K562 (cell line): ENCODE measurements around the gene PIGC. TPM values are rescaled to one million over a fixed set of nuclear protein-coding genes. Genes with fewer than 3 reads are reported as not detected.
A peak's percentile ranks its signal among the peaks of the same experiment; 100 is the strongest.

Source experiments
- AFF4 ChIP-seq: sonication (generic); formaldehyde crosslinking; IDR thresholded peaks from 2 replicates; pipeline ENCODE4 v1.8.0; 2023; ENCODE audit warnings: mild to moderate bottlenecking, missing genetic modification reagents
- CBFA2T2 ChIP-seq: fragments of 450-650 bp; conservative IDR thresholded peaks from 2 replicates; pipeline ENCODE4 v1.6.1; 2017; ENCODE audit warnings: mild to moderate bottlenecking
- CREB1 ChIP-seq, 2 experiments: sonication (generic) in 1 of 2; formaldehyde crosslinking in 1 of 2; IDR thresholded peaks; 2 replicates each; pipeline versions ENCODE4 v1.6.1 to v1.8.0; 2012 to 2022; ENCODE audit warnings: inconsistent platforms in 1 of 2, mild to moderate bottlenecking in 1 of 2, missing genetic modification reagents in 1 of 2, moderate library complexity in 1 of 2
- ILF3 ChIP-seq: fragments of 450-650 bp; IDR thresholded peaks from 2 replicates; pipeline ENCODE4 v1.6.1; 2018; ENCODE audit warnings: antibody characterized with exemption, mild to moderate bottlenecking, moderate library complexity, borderline replicate concordance
- KDM5B ChIP-seq: fragments of 200-600 bp; sonication (generic); IDR thresholded peaks from 2 replicates; pipeline ENCODE4 v1.6.1; 2012; ENCODE audit warnings: low read depth, mild to moderate bottlenecking, moderate library complexity, low read length, control low read depth, inconsistent platforms; ENCODE audit not compliant: insufficient replicate concordance
- MED1 ChIP-seq: sonication (generic); formaldehyde crosslinking; IDR thresholded peaks from 2 replicates; pipeline ENCODE4 v1.8.1; 2023; ENCODE audit warnings: missing genetic modification reagents, borderline replicate concordance
- RBM14 ChIP-seq: fragments of 200-400 bp; formaldehyde crosslinking; IDR thresholded peaks from 2 replicates; pipeline ENCODE4 v1.6.1; 2018; ENCODE audit warnings: low read depth, mild to moderate bottlenecking, low read length, moderate library complexity, borderline replicate concordance; ENCODE audit not compliant: insufficient read depth
- SETDB1 ChIP-seq: IDR thresholded peaks from one replicate; pipeline ENCODE4 v1.6.1; 2012; ENCODE audit warnings: low read length, control low read depth, inconsistent platforms
- STAT5B ChIP-seq: fragments of 250-450 bp; sonication (Bioruptor Pico); IDR thresholded peaks from 2 replicates; pipeline ENCODE4 v1.8.0; 2021; ENCODE audit warnings: mild to moderate bottlenecking, inconsistent platforms
- TGIF2 ChIP-seq: sonication (generic); formaldehyde crosslinking; IDR thresholded peaks from 2 replicates; pipeline ENCODE4 v1.8.1; 2022; ENCODE audit warnings: mild to moderate bottlenecking, missing genetic modification reagents, moderate library complexity
- THRAP3 ChIP-seq: fragments of 450-650 bp; IDR thresholded peaks from 2 replicates; pipeline ENCODE4 v1.6.1; 2016; ENCODE audit warnings: mild to moderate bottlenecking, inconsistent platforms, borderline replicate concordance
- ZBTB33 ChIP-seq: sonication (generic); formaldehyde crosslinking; IDR thresholded peaks from 2 replicates; pipeline ENCODE4 v1.8.1; 2023; ENCODE audit warnings: mild to moderate bottlenecking, missing genetic modification reagents
- ZNF134 ChIP-seq: fragments of 250-450 bp; sonication (Bioruptor Pico); conservative IDR thresholded peaks from 2 replicates; pipeline ENCODE4 v1.4.0; 2020
- ZNF518B ChIP-seq: fragments of 250-450 bp; sonication (Bioruptor Pico); IDR thresholded peaks from 2 replicates; pipeline ENCODE4 v1.5.0; 2021; ENCODE audit warnings: mild to moderate bottlenecking, moderate library complexity
- ZNF668 ChIP-seq: fragments of 250-450 bp; sonication (Bioruptor Pico); IDR thresholded peaks from 2 replicates; pipeline ENCODE4 v1.8.0; 2022; ENCODE audit warnings: mild to moderate bottlenecking, inconsistent platforms
- ZNF707 ChIP-seq: fragments of 250-450 bp; sonication (Bioruptor Pico); conservative IDR thresholded peaks from 2 replicates; pipeline ENCODE4 v1.8.0; 2022; ENCODE audit warnings: inconsistent platforms, mild to moderate bottlenecking, moderate library complexity
- ZNF764 ChIP-seq: fragments of 250-450 bp; sonication (Bioruptor Pico); IDR thresholded peaks from 2 replicates; pipeline ENCODE4 v1.4.0; 2020; ENCODE audit warnings: low read depth, mild to moderate bottlenecking, moderate library complexity
- polyA plus RNA-seq, 8 experiments: library from polyadenylated mRNA; depleted of rRNA in 4 of 8; stranded (reverse) in 5 of 8; unstranded in 3 of 8; fragments of >200 nt; fragmentation: Nextera tagmentation in 2 of 8; fragmentation: Illumina TruSeq in 1 of 8; extraction: Ambion mirVana in 2 of 8; extraction: Trizol in 1 of 8; gene quantifications; 2 replicates each; pipeline versions ENCODE4 v1.2.1 to v1.2.3, GENCODE V29; 2011 to 2014; ENCODE audit warnings: inconsistent platforms in 1 of 8, missing spikeins in 1 of 8
- total RNA-seq, 7 experiments: library from RNA; depleted of rRNA in 6 of 7; stranded (reverse); fragments of >200 nt in 6 of 7; fragmentation: Illumina TruSeq in 2 of 7; extraction: Trizol in 2 of 7; gene quantifications; 2 replicates each; pipeline versions ENCODE4 v1.2.1 to v1.2.3, GENCODE V29; 2011 to 2021; ENCODE audit warnings: low replicate concordance in 1 of 7

PIGC gene
- total and polyA plus RNA-seq, 9 of the 15 experiments (the other 6 are each of a cell fraction or from before 2014, with no cell fraction given) = 30.5 to 97.9 (median 54.7) TPM

- TF ChIP-seq KDM5B = peak; percentile 85
- no peak for TF ChIP-seq ZNF764
- TF ChIP-seq ZNF134 (CRISPR knock-in tag) = no peak
- peak; percentile 27; the same call in 1 of the 2 replicates for TF ChIP-seq CBFA2T2
- TF ChIP-seq ZBTB33 (CRISPR knock-in tag) = peak; percentile 85
- no peak for TF ChIP-seq MED1
- TF ChIP-seq RBM14 = 0 out of 2 replicates have a peak, but pooled peaks have one; percentile 35
- TF ChIP-seq THRAP3 = no peak; the same call in 1 of the 2 replicates
- 0 out of 2 replicates have a peak, but pooled peaks have one; percentile 16 for TF ChIP-seq ILF3
- TF ChIP-seq STAT5B (CRISPR knock-in tag) = no peak
- no peak for TF ChIP-seq ZNF707 (CRISPR knock-in tag)
- no peak for TF ChIP-seq ZNF668 (CRISPR knock-in tag)
- TF ChIP-seq AFF4 (CRISPR knock-in tag) = peak; percentile 82; the same call in 1 of the 2 replicates
- TF ChIP-seq TGIF2 (CRISPR knock-in tag) = peak; percentile 91
- TF ChIP-seq CREB1 (IDR thresholded peaks at IDR 0.05) = peak; percentile 51; the same call in 1 of the 2 replicates
- TF ChIP-seq CREB1 (CRISPR knock-in tag; IDR thresholded peaks at IDR 0.05) = no peak; the same call in 1 of the 2 replicates
- TF ChIP-seq ZNF518B (CRISPR knock-in tag) = no peak
- TF ChIP-seq SETDB1 = no peak
Measured at GRCh38 chr1:172443666-172444453, at the start of gene PIGC (continued).
